ENCODE results near the gene RHOXF2B.
"Not testable (repeated sequence)": the region's sequence is repeated elsewhere in the genome, so short reads cannot be mapped to it uniquely, and the experiment has no call there.

RHOXF2B gene

GRCh38 chrX:120042712-120043111 is 34.8 kb downstream of the RHOXF2B start:
- H2BK120ac ChIP-seq (ENCODE audit: low read depth, low read length); H4K8ac ChIP-seq (ENCODE audit: low read depth, low read length); H3K36me3 ChIP-seq (replicated peaks in 1 of 2; ENCODE audit: control insufficient read depth in 2 of 2, insufficient read depth in 2 of 2, low read length in 2 of 2); H3K14ac ChIP-seq (ENCODE audit: low read length); H4K91ac ChIP-seq (ENCODE audit: low read depth, low read length, poor library complexity); H3K4ac ChIP-seq (ENCODE audit: low read length); H3K27me3 ChIP-seq (ENCODE audit: control insufficient read depth in 3 of 3, insufficient read depth in 3 of 3, low read depth in 1 of 3, low read length in 3 of 3); H2AFZ ChIP-seq (ENCODE audit: low read length); H2BK12ac ChIP-seq (ENCODE audit: low read length); H3K4me3 ChIP-seq (ENCODE audit: low read length in 2 of 2); DNase-seq (ENCODE audit: low spot score); H3K4me1 ChIP-seq (ENCODE audit: control insufficient read depth in 2 of 2, insufficient read depth in 1 of 2, low read depth in 1 of 2, low read length in 2 of 2); H3K27ac ChIP-seq (replicated peaks; ENCODE audit: low read length); H2BK15ac ChIP-seq (ENCODE audit: low read length); H3K23ac ChIP-seq (ENCODE audit: low read depth, low read length, poor library complexity); H3K9ac ChIP-seq (ENCODE audit: low read depth, low read length, poor library complexity); H3K79me1 ChIP-seq (ENCODE audit: low read depth, low read length); H3K18ac ChIP-seq (ENCODE audit: low read length); H3K4me2 ChIP-seq (ENCODE audit: insufficient read depth, low read length, poor library complexity, severe bottlenecking); H2AK5ac ChIP-seq (ENCODE audit: low read depth, low read length); H2BK5ac ChIP-seq (ENCODE audit: low read length); H3K9me3 ChIP-seq (replicated peaks in 1 of 2; ENCODE audit: control insufficient read depth in 2 of 2, insufficient read depth in 1 of 2, low read depth in 1 of 2, low read length in 2 of 2): not testable (repeated sequence)
- no CpG with 5 or more reads among the region's 6 CpGs for WGBS, 2 donors (ENCODE audit: extremely low coverage in 2 of 2, insufficient read length in 2 of 2, insufficient replicate concordance in 1 of 2)

DNA sequence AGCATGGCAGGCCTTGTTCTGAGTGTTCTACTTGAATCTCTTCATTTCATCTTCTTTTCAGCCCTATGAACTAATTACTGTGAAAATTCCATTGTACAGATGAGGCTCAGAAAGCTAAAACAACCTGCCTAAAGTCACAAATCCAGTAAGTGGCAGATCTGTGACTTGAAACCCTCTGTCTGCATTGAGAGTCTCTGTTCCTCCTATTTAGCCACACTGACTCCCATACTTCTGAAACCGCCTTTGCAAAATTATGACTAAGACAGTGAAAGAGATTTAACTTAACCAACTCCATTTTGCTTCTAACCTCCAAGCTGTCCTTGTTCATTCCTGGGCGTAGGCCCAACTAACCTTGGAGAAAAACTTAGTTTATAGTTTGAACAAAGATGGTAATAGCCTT is 35.2 kb downstream of the RHOXF2B start:
- H3K9me3 ChIP-seq (replicated peaks in 1 of 2; ENCODE audit: control insufficient read depth in 2 of 2, insufficient read depth in 1 of 2, low read depth in 1 of 2, low read length in 2 of 2); H3K9ac ChIP-seq (ENCODE audit: low read depth, low read length, poor library complexity); H2AFZ ChIP-seq (ENCODE audit: low read length); H3K18ac ChIP-seq (ENCODE audit: low read length); H3K4me2 ChIP-seq (ENCODE audit: insufficient read depth, low read length, poor library complexity, severe bottlenecking); H3K36me3 ChIP-seq (replicated peaks in 1 of 2; ENCODE audit: control insufficient read depth in 2 of 2, insufficient read depth in 2 of 2, low read length in 2 of 2); H2BK5ac ChIP-seq (ENCODE audit: low read length); H2BK120ac ChIP-seq (ENCODE audit: low read depth, low read length); H2BK12ac ChIP-seq (ENCODE audit: low read length); H3K4me1 ChIP-seq (ENCODE audit: control insufficient read depth in 2 of 2, insufficient read depth in 1 of 2, low read depth in 1 of 2, low read length in 2 of 2); H2BK15ac ChIP-seq (ENCODE audit: low read length); H3K27me3 ChIP-seq (ENCODE audit: control insufficient read depth in 3 of 3, insufficient read depth in 3 of 3, low read depth in 1 of 3, low read length in 3 of 3); H3K4ac ChIP-seq (ENCODE audit: low read length); H3K14ac ChIP-seq (ENCODE audit: low read length); DNase-seq (ENCODE audit: low spot score); H4K91ac ChIP-seq (ENCODE audit: low read depth, low read length, poor library complexity); H3K4me3 ChIP-seq (ENCODE audit: low read length in 2 of 2); H2AK5ac ChIP-seq (ENCODE audit: low read depth, low read length); H3K23ac ChIP-seq (ENCODE audit: low read depth, low read length, poor library complexity); H3K27ac ChIP-seq (replicated peaks; ENCODE audit: low read length); H4K8ac ChIP-seq (ENCODE audit: low read depth, low read length); H3K79me1 ChIP-seq (ENCODE audit: low read depth, low read length): not testable (repeated sequence)
- no CpG with 5 or more reads among the region's 2 CpGs for WGBS, 2 donors (ENCODE audit: extremely low coverage in 2 of 2, insufficient read length in 2 of 2, insufficient replicate concordance in 1 of 2)

GRCh38 chrX:120040176-120040575 is 37.3 kb downstream of the RHOXF2B start:
- H4K91ac ChIP-seq (ENCODE audit: low read depth, low read length, poor library complexity); H3K79me1 ChIP-seq (ENCODE audit: low read depth, low read length); H2BK12ac ChIP-seq (ENCODE audit: low read length); H3K4me2 ChIP-seq (ENCODE audit: insufficient read depth, low read length, poor library complexity, severe bottlenecking); H3K9ac ChIP-seq (ENCODE audit: low read depth, low read length, poor library complexity); H3K9me3 ChIP-seq (replicated peaks in 1 of 2; ENCODE audit: control insufficient read depth in 2 of 2, insufficient read depth in 1 of 2, low read depth in 1 of 2, low read length in 2 of 2); H2BK15ac ChIP-seq (ENCODE audit: low read length); H2AFZ ChIP-seq (ENCODE audit: low read length); H2BK5ac ChIP-seq (ENCODE audit: low read length); H3K4me1 ChIP-seq (ENCODE audit: control insufficient read depth in 2 of 2, insufficient read depth in 1 of 2, low read depth in 1 of 2, low read length in 2 of 2); H2AK5ac ChIP-seq (ENCODE audit: low read depth, low read length); H3K14ac ChIP-seq (ENCODE audit: low read length); H3K18ac ChIP-seq (ENCODE audit: low read length); H3K36me3 ChIP-seq (replicated peaks in 1 of 2; ENCODE audit: control insufficient read depth in 2 of 2, insufficient read depth in 2 of 2, low read length in 2 of 2); H2BK120ac ChIP-seq (ENCODE audit: low read depth, low read length); H3K27me3 ChIP-seq (ENCODE audit: control insufficient read depth in 3 of 3, insufficient read depth in 3 of 3, low read depth in 1 of 3, low read length in 3 of 3); H3K4me3 ChIP-seq (ENCODE audit: low read length in 2 of 2); H3K27ac ChIP-seq (replicated peaks; ENCODE audit: low read length); DNase-seq (ENCODE audit: low spot score); H3K23ac ChIP-seq (ENCODE audit: low read depth, low read length, poor library complexity); H4K8ac ChIP-seq (ENCODE audit: low read depth, low read length); H3K4ac ChIP-seq (ENCODE audit: low read length): not testable (repeated sequence)
- no CpG with 5 or more reads among the region's 6 CpGs for WGBS, 2 donors (ENCODE audit: extremely low coverage in 2 of 2, insufficient read length in 2 of 2, insufficient replicate concordance in 1 of 2)

DNA sequence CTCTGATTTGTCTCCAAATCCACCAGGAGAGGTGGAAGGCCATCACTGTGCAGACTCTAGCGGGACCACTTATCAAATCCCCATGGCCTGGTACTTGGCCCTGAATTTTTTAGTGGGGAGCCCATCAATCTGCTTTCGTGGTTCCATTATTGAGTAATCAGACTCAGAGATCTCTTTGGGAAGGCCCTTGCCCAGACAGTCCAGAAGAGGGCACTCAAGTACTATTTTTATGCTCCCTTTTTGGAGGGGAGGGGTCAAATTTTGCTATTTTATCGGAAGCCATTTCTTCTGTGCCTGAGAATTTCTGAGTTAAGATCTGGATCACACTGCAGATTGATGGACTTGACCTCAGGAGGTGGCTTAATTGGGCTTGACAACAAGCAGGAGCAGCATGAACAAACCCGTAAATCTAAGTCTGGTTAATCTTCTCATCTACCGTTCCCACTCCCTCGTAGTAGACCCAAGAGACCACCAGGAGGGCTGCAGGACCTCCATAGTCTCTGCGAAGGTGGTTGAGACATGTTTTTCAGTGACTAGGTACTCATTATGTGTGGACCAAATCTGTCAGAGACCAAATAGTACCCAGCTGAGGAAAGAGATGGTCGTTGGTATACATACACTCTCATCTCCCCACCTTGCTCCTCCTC is 38.3 kb downstream of the RHOXF2B start:
- not testable (repeated sequence) for H3K9ac ChIP-seq (ENCODE audit: low read depth, low read length, poor library complexity)
- no CpG with 5 or more reads among the region's 8 CpGs for WGBS, 2 donors (ENCODE audit: extremely low coverage in 2 of 2, insufficient read length in 2 of 2, insufficient replicate concordance in 1 of 2)

More for the DNA sequence above, 38.3 kb downstream of the RHOXF2B start:
- H2BK12ac ChIP-seq (ENCODE audit: low read length); H3K27ac ChIP-seq (replicated peaks; ENCODE audit: low read length); H2BK5ac ChIP-seq (ENCODE audit: low read length); DNase-seq (ENCODE audit: low spot score); H3K18ac ChIP-seq (ENCODE audit: low read length); H2BK15ac ChIP-seq (ENCODE audit: low read length); H2AK5ac ChIP-seq (ENCODE audit: low read depth, low read length); H3K4me2 ChIP-seq (ENCODE audit: insufficient read depth, low read length, poor library complexity, severe bottlenecking); H3K23ac ChIP-seq (ENCODE audit: low read depth, low read length, poor library complexity); H4K91ac ChIP-seq (ENCODE audit: low read depth, low read length, poor library complexity); H3K4me3 ChIP-seq (ENCODE audit: low read length in 2 of 2); H2AFZ ChIP-seq (ENCODE audit: low read length); H3K79me1 ChIP-seq (ENCODE audit: low read depth, low read length); H3K14ac ChIP-seq (ENCODE audit: low read length); H3K36me3 ChIP-seq (replicated peaks in 1 of 2; ENCODE audit: control insufficient read depth in 2 of 2, insufficient read depth in 2 of 2, low read length in 2 of 2); H4K8ac ChIP-seq (ENCODE audit: low read depth, low read length); H2BK120ac ChIP-seq (ENCODE audit: low read depth, low read length); H3K4me1 ChIP-seq (ENCODE audit: control insufficient read depth in 2 of 2, insufficient read depth in 1 of 2, low read depth in 1 of 2, low read length in 2 of 2); H3K27me3 ChIP-seq (ENCODE audit: control insufficient read depth in 3 of 3, insufficient read depth in 3 of 3, low read depth in 1 of 3, low read length in 3 of 3); H3K4ac ChIP-seq (ENCODE audit: low read length); H3K9me3 ChIP-seq (replicated peaks in 1 of 2; ENCODE audit: control insufficient read depth in 2 of 2, insufficient read depth in 1 of 2, low read depth in 1 of 2, low read length in 2 of 2): not testable (repeated sequence)

Measured in neuronal stem cell (in vitro differentiated cells).